NK-92 (cell line): ENCODE results near the gene MNT.
"Not testable (repeated sequence)": the region's sequence is repeated elsewhere in the genome, so short reads cannot be mapped to it uniquely, and the experiment has no call there.

Experiments
- DNase-seq: peaks from one replicate; lab custom pipeline; 2025; ENCODE audit not compliant: unreplicated experiment; lab: John Stamatoyannopoulos, UW

Gene MNT

GRCh38 chr17:2400877-2401425 lies at the start of gene MNT:
Gene MNT, minus strand, starts transcription at chr17:2401060. Its CDS starts 348 bp downstream, at chr17:2400712.
- DNase-seq: peak; percentile 56

- no peak for DNase-seq
Observed at GRCh38 chr17:2450016-2450650, 49.3 kb upstream of the MNT start.

- DNase-seq: no peak
Observed at GRCh38 chr17:2449486-2449885, 48.6 kb upstream of the MNT start.

- DNase-seq: not testable (repeated sequence)
Observed at GRCh38 chr17:2447479-2447878, 46.6 kb upstream of the MNT start.

GRCh38 chr17:2445638-2446037 lies 44.8 kb upstream of the MNT start:
- no peak for DNase-seq

GRCh38 chr17:2444382-2444781 lies 43.5 kb upstream of the MNT start:
- DNase-seq: no peak

- no peak for DNase-seq
Observed at GRCh38 chr17:2442166-2442565, 41.3 kb upstream of the MNT start.

- DNase-seq: no peak
Observed at GRCh38 chr17:2440930-2441329, 40.1 kb upstream of the MNT start.

- DNase-seq: not testable (repeated sequence)
Observed at GRCh38 chr17:2439997-2440396, 39.1 kb upstream of the MNT start.

GRCh38 chr17:2438823-2439222 lies 38.0 kb upstream of the MNT start:
- no peak for DNase-seq

GRCh38 chr17:2436316-2436905 lies 35.6 kb upstream of the MNT start:
- no peak for DNase-seq

GRCh38 chr17:2435862-2436261 lies 35.0 kb upstream of the MNT start:
- DNase-seq: no peak

- no peak for DNase-seq
Observed at GRCh38 chr17:2435181-2435741, 34.4 kb upstream of the MNT start.

- DNase-seq: no peak
Observed at GRCh38 chr17:2433696-2434095, 32.8 kb upstream of the MNT start.

GRCh38 chr17:2427910-2428309 lies 27.1 kb upstream of the MNT start:
- no peak for DNase-seq

- DNase-seq: no peak
Observed at GRCh38 chr17:2427215-2427614, 26.4 kb upstream of the MNT start.

- no peak for DNase-seq
Observed at GRCh38 chr17:2423271-2423670, 22.4 kb upstream of the MNT start.

- no peak for DNase-seq
Observed at GRCh38 chr17:2421315-2422147, 20.7 kb upstream of the MNT start.

GRCh38 chr17:2420176-2420575 lies 19.3 kb upstream of the MNT start:
- DNase-seq: no peak

GRCh38 chr17:2419486-2419885 lies 18.6 kb upstream of the MNT start:
- DNase-seq: no peak

GRCh38 chr17:2418572-2418971 lies 17.7 kb upstream of the MNT start:
- DNase-seq: no peak
